Transverse colon (tissue), 4 donors: ENCODE data around the gene SOX2. TPM values are rescaled to one million over a fixed set of nuclear protein-coding genes. Genes with fewer than 3 reads are reported as not detected.
A peak's percentile ranks its signal among the peaks of the same experiment; 100 is the strongest.

Experiments used
- DNase-seq: peaks from one replicate; pipeline ENCODE4 v3.0.0-alpha.2; 2019
- H3K27ac ChIP-seq, 4 donors: fragments of 200-600 bp; sonication (generic); 2 replicates each; pipeline ENCODE4 v1.5.1; 2016 to 2018; ENCODE audit warnings: inconsistent platforms in 4 of 4
- H3K27me3 ChIP-seq: fragments of 200-600 bp; sonication (generic); 2 replicates; pipeline ENCODE4 v1.5.1; 2017; ENCODE audit warnings: inconsistent platforms
- H3K36me3 ChIP-seq, 4 donors: fragments of 200-600 bp; sonication (generic); 2 replicates each; pipeline ENCODE4 v1.5.1; 2017 to 2019; ENCODE audit warnings: inconsistent platforms in 4 of 4
- H3K4me1 ChIP-seq, 4 donors: fragments of 200-600 bp; sonication (generic); 2 replicates each; pipeline ENCODE4 v1.5.1; 2017 to 2020; ENCODE audit warnings: inconsistent platforms in 4 of 4
- H3K4me3 ChIP-seq, 4 donors: fragments of 200-600 bp; sonication (generic); 1 replicate in 1 of 4; 2 replicates in 3 of 4; pipeline versions ENCODE4 v1.5.1 to v1.6.1; 2017 to 2019; ENCODE audit warnings: inconsistent platforms in 4 of 4
- H3K9me3 ChIP-seq, 2 donors: fragments of 200-600 bp; sonication (generic); 2 replicates each; pipeline ENCODE4 v1.5.1; 2017 to 2019; ENCODE audit warnings: inconsistent platforms in 2 of 2
- CTCF ChIP-seq, 5 experiments: fragments of 200-600 bp in 3 of 5; fragments of 450-650 bp in 2 of 5; sonication (generic) in 3 of 5; IDR thresholded peaks; 1 replicate in 2 of 5; 2 replicates in 3 of 5; pipeline ENCODE4 v1.5.1; 2016 to 2017; ENCODE audit warnings: antibody characterized with exemption in 5 of 5, inconsistent platforms in 3 of 5, mild to moderate bottlenecking in 2 of 5, moderate library complexity in 1 of 5
- EP300 ChIP-seq: sonication (generic); formaldehyde crosslinking; IDR thresholded peaks from one replicate; pipeline ENCODE4 v1.6.1; 2017; ENCODE audit warnings: antibody characterized with exemption, low read depth
- POLR2A ChIP-seq: fragments of 450-650 bp; IDR thresholded peaks from one replicate; pipeline ENCODE4 v1.6.1; 2016; ENCODE audit warnings: antibody characterized with exemption, mild to moderate bottlenecking, moderate library complexity
- POLR2AphosphoS5 ChIP-seq, 3 donors: sonication (generic); formaldehyde crosslinking; IDR thresholded peaks; one replicate each; pipeline ENCODE4 v1.6.1; 2016; ENCODE audit warnings: antibody characterized with exemption in 3 of 3
- WGBS, 2 donors: methylation state at CpG; one replicate each; pipeline ENCODE4 v1.1.5; 2018; ENCODE audit warnings: low coverage in 1 of 2; 5-methylcytosine and 5-hydroxymethylcytosine counted together
- in situ Hi-C, 4 donors: fragments of 200-750 bp; cut with MboI; loops; one replicate each; pipeline versions ENCODE4 v1.15.0 to v1.15.1; 2017; ENCODE audit warnings: low sequenced_read_pairs in 3 of 4, low pct_ligation_motif_present in 1 of 4, low pct_unique_long_range_greater_than_20kb in 1 of 4
- intact Hi-C: fragments of 100-400 bp; cut with DNase I; formaldehyde crosslinking; loops from one replicate; pipeline ENCODE4 v1.15.1; 2023; ENCODE audit warnings: low total_unique reads
- total RNA-seq, 4 donors: library from RNA; depleted of rRNA; stranded (reverse); fragments of >200 nt; gene quantifications; one replicate each; pipeline ENCODE4 v1.1.0, GENCODE V29; 2016

SOX2 gene
- total RNA-seq, 4 donors from 2014 or later, result 0.60 to 3.2 (median 0.82) TPM; not detected in 1

- 8 to 9% methylated on average over 3 of the region's 3 CpGs for WGBS, 2 donors
- no peak for DNase-seq
- Histone ChIP-seq H3K9me3 (no peaks in the 10 kb centered on the region), H3K27me3 (peaks cover 100% of the 10 kb centered on the region), H3K4me1 (peaks cover 11 to 33% (median 22%) of the 10 kb centered on the region in 4 donors), H3K36me3 (no peaks in the 10 kb centered on the region), H3K27ac (no peak overlapping the region), H3K4me3 (no peak overlapping the region)
- intact Hi-C loops, result no loop called here
- TF ChIP-seq POLR2A (no peak), POLR2AphosphoS5 (IDR thresholded peaks at IDR 0.05) (no peak), EP300 (no peak), CTCF (IDR thresholded peaks at IDR 0.05) (no peak)
- in situ Hi-C loops, result loop anchor here (10.0 to 25.0 kb wide), 3 partner anchors 554 to 979 kb away; no protein-coding TSS in a partner anchor
Measured at GRCh38 chr3:181707980-181708379, 3.7 kb upstream of the SOX2 start.

- intact Hi-C loops, result loop anchor here (10.0 kb wide), 1 partner anchor 975 kb away; no protein-coding TSS in a partner anchor
- Histone ChIP-seq H3K36me3 (no peaks in the 10 kb centered on the region), H3K9me3 (no peaks in the 10 kb centered on the region), H3K27ac (no peak overlapping the region), H3K4me1 (peaks cover 11 to 35% (median 22%) of the 10 kb centered on the region in 4 donors), H3K4me3 (no peak overlapping the region), H3K27me3 (peaks cover 100% of the 10 kb centered on the region)
- peak; percentile 77 for DNase-seq
- in situ Hi-C loops, result loop anchor here (10.0 to 25.0 kb wide), 3 partner anchors 553 to 978 kb away; no protein-coding TSS in a partner anchor
- TF ChIP-seq POLR2AphosphoS5 (IDR thresholded peaks at IDR 0.05) (no peak), CTCF (IDR thresholded peaks at IDR 0.05) (peak; percentile 72 to 90 (median 78))
- WGBS, 2 donors, result 5 to 6% methylated on average over 14 to 16 of the region's 16 CpGs
Measured at GRCh38 chr3:181709537-181710279, 2.0 kb upstream of the SOX2 start.

- peaks cover 11 to 35% (median 22%) of the 10 kb centered on the region in 4 donors for H3K4me1 ChIP-seq
- in situ Hi-C loops, result loop anchor here in 3 of 4 donors (25.0 kb wide), 2 partner anchors 552 to 977 kb away; no protein-coding TSS in a partner anchor
- H3K27me3 ChIP-seq, result peaks cover 100% of the 10 kb centered on the region
- DNase-seq, result no peak
- TF ChIP-seq POLR2A, result no peak
- no peak for TF ChIP-seq POLR2AphosphoS5 (IDR thresholded peaks at IDR 0.05)
- no peak for TF ChIP-seq CTCF (IDR thresholded peaks at IDR 0.05)
- TF ChIP-seq EP300, result no peak
- 4 to 21% methylated on average over 5 to 37 of the region's 37 CpGs for WGBS, 2 donors
- no peaks in the 10 kb centered on the region for H3K9me3 ChIP-seq
- intact Hi-C loops, result loop anchor here (10.0 kb wide), 1 partner anchor 974 kb away; no protein-coding TSS in a partner anchor
- H3K27ac ChIP-seq, result no peak overlapping the region
- H3K4me3 ChIP-seq, result no peak overlapping the region
- H3K36me3 ChIP-seq, result no peaks in the 10 kb centered on the region
Measured at GRCh38 chr3:181710345-181711291, 1.1 kb upstream of the SOX2 start.

GRCh38 chr3:181712226-181712552 is 464 bp downstream of the SOX2 start:
- peak overlapping the region in 3 of 4 donors; percentile 14 to 46 (median 20) for H3K4me3 ChIP-seq
- no peak for TF ChIP-seq CTCF (IDR thresholded peaks at IDR 0.05)
- no peak for TF ChIP-seq POLR2AphosphoS5 (IDR thresholded peaks at IDR 0.05)
- TF ChIP-seq EP300, result no peak
- no peak for TF ChIP-seq POLR2A
- no peaks in the 10 kb centered on the region for H3K9me3 ChIP-seq
- intact Hi-C loops, result loop anchor here (10.0 kb wide), 1 partner anchor 973 kb away; no protein-coding TSS in a partner anchor
- H3K27me3 ChIP-seq, result peaks cover 100% of the 10 kb centered on the region
- in situ Hi-C loops, result loop anchor here in 3 of 4 donors (25.0 kb wide), 2 partner anchors 550 to 975 kb away; no protein-coding TSS in a partner anchor
- WGBS, 2 donors, result 4 to 5% methylated on average over 4 to 42 of the region's 44 CpGs
- DNase-seq, result no peak
- H3K4me1 ChIP-seq, result peaks cover 11 to 35% (median 22%) of the 10 kb centered on the region in 4 donors
- H3K27ac ChIP-seq, result peak overlapping the region in 1 of 4 donors; percentile 26
- no peaks in the 10 kb centered on the region for H3K36me3 ChIP-seq
